OCI-LY1 (cell line): Measurements from ENCODE around the gene METTL9.

ENCODE experiments used
- CTCF ChIP-seq: fragments of 200-600 bp; sonication (generic), shearing (Covaris generic); IDR thresholded peaks from 2 replicates; pipeline ENCODE4 v1.5.1; 2017; ENCODE audit warnings: mild to moderate bottlenecking, antibody characterized with exemption, low read length, moderate library complexity, mixed read lengths
- EZH2 ChIP-seq: fragments of 200-600 bp; sonication (generic), shearing (Covaris generic); IDR thresholded peaks from 2 replicates; pipeline ENCODE4 v1.8.0; 2017; ENCODE audit warnings: borderline replicate concordance, mixed run types, mild to moderate bottlenecking, antibody characterized with exemption, low read length, moderate library complexity, mixed read lengths

- TF ChIP-seq EZH2, result no peak
- no peak for TF ChIP-seq CTCF
Measured at GRCh38 chr16:21598701-21599121, 666 bp upstream of the METTL9 start.
